HG03139 (cell line): ENCODE results near the gene TRNAU1AP.

Experiments
- ATAC-seq: cut with Tn5 transposase; IDR thresholded peaks from one replicate; pipeline ENCODE4 v1.9.1; 2021; ENCODE audit not compliant: unreplicated experiment

The TRNAU1AP gene

DNA sequence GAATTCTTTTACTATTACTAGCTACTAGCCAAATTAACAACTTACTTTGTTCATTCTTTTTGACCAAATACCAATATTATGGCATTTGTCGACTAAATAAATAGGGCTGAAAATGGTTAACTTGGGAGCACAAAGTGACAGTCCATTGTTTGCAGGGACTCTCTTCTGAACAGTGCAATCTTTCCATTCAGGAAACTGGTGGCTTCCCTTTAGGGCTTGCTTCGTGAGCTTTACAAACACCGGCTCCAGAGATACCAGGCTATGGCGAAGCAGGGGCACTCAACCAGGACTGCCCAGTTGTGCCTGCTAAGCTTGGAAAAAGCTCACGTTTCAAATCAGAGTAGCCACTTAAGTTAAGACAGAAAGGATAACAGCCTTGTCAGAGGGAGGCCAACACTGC lies 51.5 kb downstream of the TRNAU1AP start:
- no peak for ATAC-seq

DNA sequence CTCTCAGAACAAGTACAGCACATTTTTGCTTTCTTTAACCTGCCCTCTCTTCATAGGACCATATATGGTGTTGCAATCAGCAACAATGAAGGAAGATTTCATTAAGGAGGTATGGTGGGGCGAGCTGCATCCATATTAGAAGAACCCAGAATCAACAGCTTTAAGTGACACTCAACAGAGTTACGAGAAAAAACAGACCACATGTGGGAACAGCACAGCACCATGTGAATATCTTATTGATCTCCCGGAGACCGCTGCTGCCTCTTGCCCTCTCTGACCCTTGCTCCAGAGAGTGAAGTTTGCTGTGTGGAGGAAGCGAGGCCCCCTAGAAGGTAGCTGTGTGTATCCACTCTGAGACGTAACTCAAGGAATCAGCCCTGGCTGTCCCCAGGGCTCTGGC lies 52.1 kb downstream of the TRNAU1AP start:
- no peak for ATAC-seq

DNA sequence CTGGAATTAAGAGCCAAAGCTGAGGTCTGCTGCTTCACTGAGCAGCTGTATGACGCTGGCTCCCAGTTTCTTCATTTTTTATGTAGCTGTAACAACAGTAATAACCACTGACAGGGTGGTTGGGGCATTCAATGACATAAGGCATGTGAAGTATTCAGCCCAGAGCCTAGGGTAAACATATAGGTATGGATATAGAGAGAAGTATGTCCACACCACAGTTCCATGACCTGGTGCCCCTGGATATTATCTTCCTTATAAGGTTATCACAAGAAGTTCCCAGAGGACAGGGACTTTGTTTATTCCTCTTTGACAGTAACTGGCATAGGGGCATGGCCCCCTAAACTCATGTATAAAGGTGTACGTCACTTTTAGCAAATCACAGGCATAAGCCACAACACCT lies 53.9 kb downstream of the TRNAU1AP start:
- no peak for ATAC-seq

DNA sequence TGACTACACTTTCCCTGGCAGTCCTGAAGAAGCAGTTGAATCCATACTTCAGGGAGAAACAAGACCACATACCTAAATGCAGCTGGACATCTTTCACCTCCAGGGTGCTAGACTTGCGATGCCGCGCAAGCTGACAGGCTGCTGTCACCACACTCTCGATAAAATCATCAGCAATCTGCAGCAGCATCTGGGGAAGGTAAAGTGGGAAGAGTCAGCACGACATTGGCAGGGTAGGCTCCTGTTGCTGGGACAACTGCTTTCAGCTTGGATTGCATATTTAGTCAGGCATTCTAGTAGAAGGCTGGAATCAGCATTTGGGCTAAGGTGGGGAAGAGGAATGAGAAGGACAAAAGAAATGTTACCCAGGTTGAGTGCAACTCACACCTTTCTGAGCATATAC lies 60.3 kb downstream of the TRNAU1AP start:
- ATAC-seq, result no peak
